Pulmonary artery endothelial cell (primary cell): ENCODE measurements around the gene DDA1. TPM values are rescaled to one million over a fixed set of nuclear protein-coding genes. Genes with fewer than 3 reads are reported as not detected.
A peak's percentile ranks its signal among the peaks of the same experiment; 100 is the strongest.

Experiments used
- DNase-seq: peaks from one replicate; pipeline ENCODE4 v3.0.0-alpha.2; 2011; ENCODE audit warnings: low read depth, low spot score
- total RNA-seq: library from RNA; depleted of rRNA; stranded (reverse); fragments of >200 nt; gene quantifications from 2 replicates; pipeline ENCODE4 v1.2.3, GENCODE V29; 2014

DDA1 gene
- total RNA-seq, 1 donor from 2014 or later, result 30.3 TPM

DNA sequence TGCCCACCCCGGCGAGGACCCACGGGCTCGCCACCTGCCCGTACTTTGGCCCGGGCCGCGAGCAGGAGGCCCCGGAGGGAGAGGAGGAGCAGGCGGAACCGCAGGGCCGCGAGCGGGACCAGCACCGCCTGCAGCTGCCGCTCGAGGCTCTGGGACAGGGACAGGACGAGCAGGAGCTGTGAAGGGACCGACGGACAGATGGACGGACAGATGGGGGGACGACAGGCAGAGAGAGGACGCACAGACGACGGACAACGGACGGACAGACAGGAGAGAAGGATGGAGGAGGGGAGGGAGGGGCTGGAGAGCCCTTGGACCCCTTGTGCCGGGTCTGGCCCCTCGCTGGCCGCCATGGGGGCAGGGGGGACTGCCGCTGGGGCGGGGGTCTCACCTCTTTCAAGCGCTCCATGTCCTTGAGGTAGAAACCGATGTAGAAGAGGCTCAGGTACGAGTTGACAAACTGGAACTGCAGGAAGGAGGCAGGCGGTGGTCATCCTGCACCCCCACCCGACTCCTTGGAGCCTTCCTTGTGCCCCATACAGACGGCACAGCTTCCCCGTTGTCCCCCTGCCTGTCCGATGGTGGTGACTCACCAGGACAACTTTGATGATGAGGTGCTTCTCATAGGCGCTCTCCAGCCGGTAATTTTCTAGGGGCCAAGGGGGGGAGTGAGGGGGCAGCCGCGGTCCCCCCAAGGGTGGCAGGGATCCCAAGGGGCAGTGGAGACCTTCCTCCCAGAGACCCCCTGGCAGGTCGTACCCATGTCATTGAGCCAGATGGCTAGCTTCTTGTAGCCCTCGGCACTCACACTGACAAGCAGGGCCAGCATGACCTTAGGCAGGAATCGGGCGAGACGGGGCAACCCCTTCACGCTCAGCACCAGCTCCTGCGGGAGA lies 20.3 kb downstream of the DDA1 start:
- DNase-seq, result no peak

GRCh38 chr19:17330262-17331044 lies 21.1 kb downstream of the DDA1 start:
- DNase-seq, result no peak

- no peak for DNase-seq
These were observed 21.7 kb downstream of the DDA1 start for GRCh38 chr19:17331045-17331558.

GRCh38 chr19:17332360-17332676 lies 23.0 kb downstream of the DDA1 start:
- DNase-seq, result no peak

GRCh38 chr19:17332677-17333581 lies 23.6 kb downstream of the DDA1 start:
- DNase-seq, result no peak

- no peak for DNase-seq
These were observed 24.4 kb downstream of the DDA1 start for GRCh38 chr19:17333611-17334413.

GRCh38 chr19:17334414-17335409 lies 25.3 kb downstream of the DDA1 start, which contains the start of gene ANO8:
ANO8 (minus strand) TSS chr19:17334855; CDS start chr19:17334670, 185 bp downstream.
- peak; percentile 94 for DNase-seq

- no peak for DNase-seq
These were observed 26.2 kb downstream of the DDA1 start for GRCh38 chr19:17335575-17335974.

- DNase-seq, result peak; percentile 92
These were observed 27.7 kb downstream of the DDA1 start, which contains the start of gene GTPBP3 for GRCh38 chr19:17336872-17337674. GTPBP3 (plus strand) TSS chr19:17337553; CDS start chr19:17337612, 59 bp downstream.

- DNase-seq, result no peak
These were observed 28.5 kb downstream of the DDA1 start for GRCh38 chr19:17337675-17338432.

GRCh38 chr19:17338433-17339078 lies 29.2 kb downstream of the DDA1 start:
- DNase-seq, result no peak

GRCh38 chr19:17339088-17339741 lies 29.9 kb downstream of the DDA1 start:
- DNase-seq, result no peak

GRCh38 chr19:17340302-17340870 lies 31.0 kb downstream of the DDA1 start:
- no peak for DNase-seq

- no peak for DNase-seq
These were observed 31.6 kb downstream of the DDA1 start for GRCh38 chr19:17340871-17341357.

GRCh38 chr19:17341386-17341785 lies 32.0 kb downstream of the DDA1 start:
- DNase-seq, result no peak

- no peak for DNase-seq
These were observed 32.5 kb downstream of the DDA1 start for GRCh38 chr19:17341845-17342244.
